Endothelial cell of umbilical vein (primary cell): ENCODE data around the gene ITPR2. TPM values are rescaled to one million over a fixed set of nuclear protein-coding genes. Genes with fewer than 3 reads are reported as not detected.

Experiments
- BruUV-seq: library from RNA; stranded (reverse); fragments of 400-500 nt; replicated peaks from 2 replicates; lab custom pipeline; 2021; lab: Mats Ljungman, UMichigan
- CTCF ChIA-PET: fragments of 300-600, 350-600 bp; sonication (Branson Sonifier 250); formaldehyde crosslinking; loops from one replicate; lab custom pipeline; 2021; ENCODE audit warnings: antibody characterized with exemption, inconsistent platforms; lab: Charles Lee
- POLR2A ChIA-PET: fragments of 300-600, 350-600 bp; sonication (Branson Sonifier 250); formaldehyde crosslinking; loops from one replicate; lab custom pipeline; 2021; ENCODE audit warnings: antibody characterized with exemption, inconsistent platforms; lab: Charles Lee
- DNase-seq: peaks from one replicate; pipeline ENCODE4 v3.0.0-alpha.2; 2011; ENCODE audit warnings: low read depth, low spot score
- FAIRE-seq: peaks from 2 replicates; lab custom pipeline; 2011; peaks lifted over from hg19 to GRCh38; lab: Jason Lieb, UNC
- H2AFZ ChIP-seq: 2 replicates; pipeline ENCODE4 v1.6.0; 2012; ENCODE audit warnings: low read depth, low read length, control low read depth, inconsistent platforms
- H3K27ac ChIP-seq: 2 replicates; pipeline ENCODE4 v1.5.1; 2011; ENCODE audit warnings: low read depth, mild to moderate bottlenecking, control low read depth, low read length, moderate library complexity; ENCODE audit not compliant: insufficient read depth
- H3K27me3 ChIP-seq, 2 experiments: 2 replicates each; pipeline versions ENCODE4 v1.6.0 to v1.6.1; 2011; ENCODE audit warnings: low read length in 2 of 2, mixed read lengths in 1 of 2; ENCODE audit not compliant: control insufficient read depth in 2 of 2, insufficient read depth in 2 of 2
- H3K36me3 ChIP-seq, 2 experiments: 2 replicates in 1 of 2; 3 replicates in 1 of 2; pipeline ENCODE4 v1.5.1; 2011; ENCODE audit warnings: low read length in 2 of 2, mild to moderate bottlenecking in 1 of 2, moderate library complexity in 1 of 2; ENCODE audit not compliant: control insufficient read depth in 2 of 2, insufficient read depth in 2 of 2; ENCODE audit errors: extremely low read depth in 1 of 2
- H3K4me1 ChIP-seq: 3 replicates; pipeline ENCODE4 v1.5.1; 2011; ENCODE audit warnings: mild to moderate bottlenecking, low read length; ENCODE audit not compliant: control insufficient read depth, insufficient read depth; ENCODE audit errors: extremely low read depth
- H3K4me2 ChIP-seq: 2 replicates; pipeline ENCODE4 v1.6.1; 2011; ENCODE audit warnings: low read length, control low read depth, mixed read lengths; ENCODE audit not compliant: insufficient read depth
- H3K4me3 ChIP-seq, 3 experiments: fragments of 200-600 bp in 1 of 3; sonication (generic), shearing (Covaris generic) in 1 of 3; replicated peaks in 1 of 3; 2 replicates each; pipeline ENCODE4 v1.5.1; 2011 to 2016; ENCODE audit warnings: control low read depth in 3 of 3, low read length in 3 of 3, mild to moderate bottlenecking in 2 of 3, inconsistent platforms in 1 of 3, low read depth in 1 of 3, moderate library complexity in 1 of 3; ENCODE audit not compliant: insufficient read depth in 1 of 3
- H3K79me2 ChIP-seq: 2 replicates; pipeline ENCODE4 v1.6.0; 2012; ENCODE audit warnings: low read length, inconsistent platforms; ENCODE audit not compliant: control insufficient read depth, insufficient read depth
- H3K9ac ChIP-seq: replicated peaks from 2 replicates; pipeline ENCODE3; 2011; ENCODE audit warnings: low read length, control low read depth; ENCODE audit not compliant: insufficient read depth; ENCODE audit errors: extremely low read depth
- H3K9me1 ChIP-seq: replicated peaks from 3 replicates; pipeline ENCODE4 v1.6.0; 2011; ENCODE audit warnings: mild to moderate bottlenecking, low read length; ENCODE audit not compliant: control insufficient read depth, insufficient read depth; ENCODE audit errors: extremely low read depth
- H3K9me3 ChIP-seq: replicated peaks from 2 replicates; pipeline ENCODE4 v1.5.1; 2012; ENCODE audit warnings: low read length, inconsistent platforms; ENCODE audit not compliant: control insufficient read depth, insufficient read depth
- H4K20me1 ChIP-seq: replicated peaks from 2 replicates; pipeline ENCODE3; 2011; ENCODE audit warnings: mild to moderate bottlenecking, low read length; ENCODE audit not compliant: control insufficient read depth, insufficient read depth; ENCODE audit errors: extremely low read depth
- EZH2 ChIP-seq: IDR thresholded peaks from 2 replicates; pipeline ENCODE4 v1.6.1; 2012; ENCODE audit warnings: borderline replicate concordance, low read depth, mild to moderate bottlenecking, moderate library complexity, low read length, inconsistent platforms; ENCODE audit not compliant: severe bottlenecking
- FOS ChIP-seq: IDR thresholded peaks from 2 replicates; pipeline ENCODE4 v1.6.1; 2011; ENCODE audit warnings: mild to moderate bottlenecking, low read length, moderate library complexity, borderline replicate concordance; ENCODE audit not compliant: insufficient read depth
- GATA2 ChIP-seq: IDR thresholded peaks from 2 replicates; pipeline ENCODE4 v1.7.0; 2011; ENCODE audit warnings: low read depth, mild to moderate bottlenecking, moderate library complexity, mixed read lengths, low read length; ENCODE audit not compliant: insufficient read length, insufficient read depth
- JUN ChIP-seq: IDR thresholded peaks from 2 replicates; pipeline ENCODE4 v1.6.1; 2011; ENCODE audit warnings: borderline replicate concordance, low read depth; ENCODE audit not compliant: insufficient read length, insufficient read depth
- MYC ChIP-seq: IDR thresholded peaks from one replicate; pipeline ENCODE4 v1.6.1; 2011; ENCODE audit warnings: mild to moderate bottlenecking, low read depth, low read length
- POLR2A ChIP-seq: IDR thresholded peaks from 2 replicates; pipeline ENCODE4 v1.6.1; 2012; ENCODE audit warnings: low read depth, mild to moderate bottlenecking, control low read depth, low read length
- POLR2AphosphoS5 ChIP-seq: IDR thresholded peaks from 2 replicates; pipeline ENCODE4 v1.6.1; 2012; ENCODE audit warnings: low read depth, mild to moderate bottlenecking, control low read depth, low read length, moderate library complexity; ENCODE audit not compliant: insufficient read depth
- dilution Hi-C: fragments of 300-500 bp; cut with MboI; formaldehyde crosslinking; loops from one replicate; pipeline ENCODE4 v1.15.0; 2019; ENCODE audit warnings: low sequenced_read_pairs; ENCODE audit not compliant: extremely low pct_ligation_motif_present
- intact Hi-C: fragments of 100-400 bp; cut with micrococcal nuclease; formaldehyde crosslinking; loops from one replicate; pipeline ENCODE4 v1.10.0; 2022
- polyA plus RNA-seq, 4 experiments: library from polyadenylated mRNA; depleted of rRNA in 3 of 4; stranded (reverse) in 3 of 4; unstranded in 1 of 4; fragments of >200 nt; gene quantifications; 2 replicates each; pipeline versions ENCODE4 v1.2.1 to v1.2.3, GENCODE V29; 2011 to 2012; ENCODE audit warnings: missing spikeins in 1 of 4
- total RNA-seq: library from RNA; stranded (reverse); gene quantifications from 2 replicates; pipeline ENCODE4 v1.2.3, GENCODE V29; 2021
- TF ChIP-seq, protein P1 (sequence below), 2 donors: IDR thresholded peaks; 1 replicate in 1 of 2; 2 replicates in 1 of 2; pipeline ENCODE4 v1.5.1; 2011; ENCODE audit warnings: low read length in 2 of 2, mild to moderate bottlenecking in 2 of 2, moderate library complexity in 2 of 2, control low read depth in 1 of 2, inconsistent platforms in 1 of 2, low read depth in 1 of 2; ENCODE audit not compliant: insufficient read depth in 1 of 2; ENCODE audit errors: extremely low read depth in 1 of 2
- TF ChIP-seq, protein P2 (sequence below): IDR thresholded peaks from 2 replicates; pipeline ENCODE4 v1.6.1; 2011; ENCODE audit not compliant: insufficient read depth, insufficient read length

The ITPR2 gene
- total and polyA plus RNA-seq, 2 donors (not counting 3 experiments of a cell fraction or from before 2014, with no cell fraction given) = 16.2 to 86.8 TPM

DNA sequence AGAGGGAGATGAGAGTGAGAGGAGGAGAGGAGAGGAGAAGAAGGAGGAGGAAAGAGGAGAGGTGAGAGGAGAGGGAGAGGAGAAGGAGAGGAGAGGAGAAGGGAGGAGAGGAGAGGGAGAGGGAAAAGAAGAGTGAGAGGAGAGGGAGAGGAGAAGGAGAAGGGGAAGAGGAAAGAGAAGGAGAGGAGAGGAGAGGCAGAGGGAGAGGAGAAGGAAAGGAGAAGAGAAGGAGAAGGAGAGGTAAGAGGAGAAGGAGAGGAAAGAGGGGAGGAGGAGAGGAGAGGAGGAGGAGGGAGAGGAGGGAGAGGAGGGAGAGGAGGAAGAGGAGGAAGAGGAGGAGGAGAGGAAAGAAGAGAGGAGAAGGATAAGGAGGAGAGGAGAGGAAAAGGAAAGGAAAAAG is 266.8 kb downstream of the ITPR2 start:
- intact Hi-C loops (no loop called here), dilution Hi-C loops (no loop called here)
- no TSS peak for BruUV-seq
- Histone ChIP-seq H3K9me3 (no peaks in the 10 kb centered on the region), H3K9me1 (no peaks in the 10 kb centered on the region), H3K4me1 (peaks cover 3% of the 10 kb centered on the region), H3K27ac (no peak overlapping the region), H3K36me3 (peaks cover 0 to 2% of the 10 kb centered on the region in 2 experiments), H2AFZ (no peak overlapping the region), H3K4me3 (no peak overlapping the region), H3K9ac (no peak overlapping the region), H3K4me2 (no peak overlapping the region), H4K20me1 (no peaks in the 10 kb centered on the region), H3K79me2 (no peaks in the 10 kb centered on the region), H3K27me3 (no peaks in the 10 kb centered on the region)
- FAIRE-seq = no peak
- DNase-seq = no peak
- ChIA-PET CTCF (interaction anchor here (1.5 kb wide), 1 partner anchor 39 kb away, joined by 3 read pairs; no protein-coding TSS in a partner anchor), POLR2A (no interaction called here)
- TF ChIP-seq, protein P1, sequence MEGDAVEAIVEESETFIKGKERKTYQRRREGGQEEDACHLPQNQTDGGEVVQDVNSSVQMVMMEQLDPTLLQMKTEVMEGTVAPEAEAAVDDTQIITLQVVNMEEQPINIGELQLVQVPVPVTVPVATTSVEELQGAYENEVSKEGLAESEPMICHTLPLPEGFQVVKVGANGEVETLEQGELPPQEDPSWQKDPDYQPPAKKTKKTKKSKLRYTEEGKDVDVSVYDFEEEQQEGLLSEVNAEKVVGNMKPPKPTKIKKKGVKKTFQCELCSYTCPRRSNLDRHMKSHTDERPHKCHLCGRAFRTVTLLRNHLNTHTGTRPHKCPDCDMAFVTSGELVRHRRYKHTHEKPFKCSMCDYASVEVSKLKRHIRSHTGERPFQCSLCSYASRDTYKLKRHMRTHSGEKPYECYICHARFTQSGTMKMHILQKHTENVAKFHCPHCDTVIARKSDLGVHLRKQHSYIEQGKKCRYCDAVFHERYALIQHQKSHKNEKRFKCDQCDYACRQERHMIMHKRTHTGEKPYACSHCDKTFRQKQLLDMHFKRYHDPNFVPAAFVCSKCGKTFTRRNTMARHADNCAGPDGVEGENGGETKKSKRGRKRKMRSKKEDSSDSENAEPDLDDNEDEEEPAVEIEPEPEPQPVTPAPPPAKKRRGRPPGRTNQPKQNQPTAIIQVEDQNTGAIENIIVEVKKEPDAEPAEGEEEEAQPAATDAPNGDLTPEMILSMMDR (IDR thresholded peaks at IDR 0.05; ENCODE audit: extremely low read depth in 1 of 2, insufficient read depth in 1 of 2, low read depth in 1 of 2, low read length in 2 of 2) = no peak
- TF ChIP-seq POLR2AphosphoS5 = no peak
- TF ChIP-seq GATA2 = no peak
- TF ChIP-seq, protein P2, sequence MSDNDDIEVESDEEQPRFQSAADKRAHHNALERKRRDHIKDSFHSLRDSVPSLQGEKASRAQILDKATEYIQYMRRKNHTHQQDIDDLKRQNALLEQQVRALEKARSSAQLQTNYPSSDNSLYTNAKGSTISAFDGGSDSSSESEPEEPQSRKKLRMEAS = no peak
- no peak for TF ChIP-seq MYC
- TF ChIP-seq JUN = no peak
- TF ChIP-seq FOS = no peak
- TF ChIP-seq EZH2 = no peak
- no peak for TF ChIP-seq POLR2A
